ENCODE results near the gene PAK1. TPM values are rescaled to one million over a fixed set of nuclear protein-coding genes. Genes with fewer than 3 reads are reported as not detected.

The PAK1 gene
- total and polyA plus RNA-seq, 8 donors = 16.7 to 89.5 (median 46.5) TPM

- WGBS, 5 donors = 94 to 100% (median 100%) methylated on average over 1 of the region's 1 CpG
- DNase-seq = no peak
- Histone ChIP-seq H3K4me1 (no peaks in the 10 kb centered on the region), H3K36me3 (no peaks in the 10 kb centered on the region), H3K9me3 (no peaks in the 10 kb centered on the region), H3K27ac (no peak overlapping the region), H3K4me3 (no peak overlapping the region), H3K27me3 (no peaks in the 10 kb centered on the region)
- intact Hi-C loops (cut with DNase I; ENCODE audit: low total_unique reads) = no loop called here
- TF ChIP-seq POLR2AphosphoS5 (IDR thresholded peaks at IDR 0.05) (no peak), POLR2A (IDR thresholded peaks at IDR 0.05) (no peak), CTCF (IDR thresholded peaks at IDR 0.05) (no peak), EP300 (IDR thresholded peaks at IDR 0.05) (no peak)
Measured at GRCh38 chr11:77428598-77428997, 45.3 kb downstream of the PAK1 start.

- H3K27me3 ChIP-seq = no peaks in the 10 kb centered on the region
- peaks cover 0 to 8% (median 3%) of the 10 kb centered on the region in 4 donors for H3K4me1 ChIP-seq
- no peaks in the 10 kb centered on the region for H3K9me3 ChIP-seq
- no peak overlapping the region for H3K27ac ChIP-seq
- intact Hi-C loops (cut with DNase I; ENCODE audit: low total_unique reads) = no loop called here
- H3K36me3 ChIP-seq = no peaks in the 10 kb centered on the region
- 59 to 78% (median 64%) methylated on average over 4 of the region's 4 CpGs for WGBS, 5 donors
- TF ChIP-seq POLR2AphosphoS5 (IDR thresholded peaks at IDR 0.05) (no peak), POLR2A (IDR thresholded peaks at IDR 0.05) (no peak), CTCF (IDR thresholded peaks at IDR 0.05) (no peak), EP300 (IDR thresholded peaks at IDR 0.05) (no peak)
- DNase-seq = no peak
- H3K4me3 ChIP-seq = no peak overlapping the region
Measured at GRCh38 chr11:77425346-77425745, 48.5 kb downstream of the PAK1 start.

- intact Hi-C loops (cut with DNase I; ENCODE audit: low total_unique reads) = no loop called here
- TF ChIP-seq POLR2A (IDR thresholded peaks at IDR 0.05) = no peak
- no peak for TF ChIP-seq CTCF (IDR thresholded peaks at IDR 0.05)
- no peak for TF ChIP-seq EP300 (IDR thresholded peaks at IDR 0.05)
- no peak for TF ChIP-seq POLR2AphosphoS5 (IDR thresholded peaks at IDR 0.05)
- H3K27me3 ChIP-seq = no peaks in the 10 kb centered on the region
- no peak overlapping the region for H3K27ac ChIP-seq
- peaks cover 0 to 9% (median 3%) of the 10 kb centered on the region in 4 donors for H3K4me1 ChIP-seq
- WGBS, 5 donors = 71 to 80% (median 79%) methylated on average over 3 of the region's 3 CpGs
- DNase-seq = no peak
- H3K4me3 ChIP-seq = no peak overlapping the region
- no peaks in the 10 kb centered on the region for H3K9me3 ChIP-seq
- no peaks in the 10 kb centered on the region for H3K36me3 ChIP-seq
Measured at GRCh38 chr11:77424644-77425043, 49.2 kb downstream of the PAK1 start.

- Histone ChIP-seq H3K9me3 (no peaks in the 10 kb centered on the region), H3K36me3 (no peaks in the 10 kb centered on the region)
- intact Hi-C loops (cut with DNase I; ENCODE audit: low total_unique reads) = no loop called here
Measured at GRCh38 chr11:77423624-77424023, 50.3 kb downstream of the PAK1 start.

More at GRCh38 chr11:77423624-77424023, 50.3 kb downstream of the PAK1 start:
- Histone ChIP-seq H3K4me1 (peaks cover 0 to 20% (median 9%) of the 10 kb centered on the region in 4 donors), H3K4me3 (no peak overlapping the region), H3K27ac (no peak overlapping the region), H3K27me3 (no peaks in the 10 kb centered on the region)
- no peak for DNase-seq
- TF ChIP-seq CTCF (IDR thresholded peaks at IDR 0.05) (no peak), POLR2AphosphoS5 (IDR thresholded peaks at IDR 0.05) (no peak), POLR2A (IDR thresholded peaks at IDR 0.05) (no peak), EP300 (IDR thresholded peaks at IDR 0.05) (no peak)
